Small intestine (tissue), 7 donors: ENCODE measurements around the gene FANCG. TPM values are rescaled to one million over a fixed set of nuclear protein-coding genes. Genes with fewer than 3 reads are reported as not detected.
A peak's percentile ranks its signal among the peaks of the same experiment; 100 is the strongest.

ENCODE experiments used
- DNase-seq, 2 donors: peaks; one replicate each; pipeline versions ENCODE4 v3.0.0 to v3.0.0-alpha.2; 2013
- FAIRE-seq: peaks from 2 replicates; lab custom pipeline; 2012; peaks lifted over from hg19 to GRCh38; lab: Jason Lieb, UNC
- H3K27ac ChIP-seq, 3 donors: one replicate each; pipeline ENCODE4 v1.5.1; 2013; ENCODE audit warnings: low read length in 2 of 3, mild to moderate bottlenecking in 2 of 3, control low read depth in 1 of 3, inconsistent platforms in 1 of 3, low read depth in 1 of 3, moderate library complexity in 1 of 3
- H3K27me3 ChIP-seq, 3 donors: one replicate each; pipeline ENCODE4 v1.6.1; 2013; ENCODE audit warnings: low read length in 3 of 3, inconsistent platforms in 1 of 3; ENCODE audit not compliant: control insufficient read depth in 3 of 3, insufficient read depth in 3 of 3
- H3K36me3 ChIP-seq, 3 donors: one replicate each; pipeline ENCODE4 v1.6.1; 2013; ENCODE audit warnings: low read length in 3 of 3, inconsistent platforms in 1 of 3, low read depth in 1 of 3, mild to moderate bottlenecking in 1 of 3, moderate library complexity in 1 of 3; ENCODE audit not compliant: control insufficient read depth in 3 of 3, insufficient read depth in 2 of 3
- H3K4me1 ChIP-seq, 3 donors: one replicate each; pipeline ENCODE4 v1.6.1; 2013; ENCODE audit warnings: low read length in 2 of 3, inconsistent platforms in 1 of 3, low read depth in 1 of 3, mild to moderate bottlenecking in 1 of 3, moderate library complexity in 1 of 3; ENCODE audit not compliant: control insufficient read depth in 3 of 3, insufficient read depth in 2 of 3
- H3K4me3 ChIP-seq, 3 donors: one replicate each; pipeline ENCODE4 v1.5.1; 2013; ENCODE audit warnings: low read length in 3 of 3, control low read depth in 1 of 3, inconsistent platforms in 1 of 3, low read depth in 1 of 3, mild to moderate bottlenecking in 1 of 3, moderate library complexity in 1 of 3
- H3K9me3 ChIP-seq, 2 donors: one replicate each; pipeline ENCODE4 v1.6.1; 2013; ENCODE audit warnings: low read depth in 1 of 2, low read length in 1 of 2; ENCODE audit not compliant: control insufficient read depth in 2 of 2, insufficient read depth in 1 of 2
- WGBS, 3 donors: extraction: QIAGEN DNeasy Blood & Tissue Kit; methylation state at CpG; one replicate each; pipeline ENCODE4 v1.1.7; 2013; 5-methylcytosine and 5-hydroxymethylcytosine counted together
- polyA plus RNA-seq, 4 donors: library from polyadenylated mRNA; stranded (reverse) in 3 of 4; unstranded in 1 of 4; fragments of 200-250 nt in 3 of 4; fragments of 120-200 nt in 1 of 4; gene quantifications; one replicate each; pipeline versions ENCODE4 v1.2.1 to v1.2.3, GENCODE V29; 2013
- donor health status: healthy with polysubstance abuse.
- donor health status: control.
- donor health status: control.
- donor health status: Bipolar disorder and iron deficiency.
- donor health status: healthy.

Gene FANCG
- polyA plus RNA-seq, 4 donors, result 10.0 to 22.9 (median 16.7) TPM

DNA sequence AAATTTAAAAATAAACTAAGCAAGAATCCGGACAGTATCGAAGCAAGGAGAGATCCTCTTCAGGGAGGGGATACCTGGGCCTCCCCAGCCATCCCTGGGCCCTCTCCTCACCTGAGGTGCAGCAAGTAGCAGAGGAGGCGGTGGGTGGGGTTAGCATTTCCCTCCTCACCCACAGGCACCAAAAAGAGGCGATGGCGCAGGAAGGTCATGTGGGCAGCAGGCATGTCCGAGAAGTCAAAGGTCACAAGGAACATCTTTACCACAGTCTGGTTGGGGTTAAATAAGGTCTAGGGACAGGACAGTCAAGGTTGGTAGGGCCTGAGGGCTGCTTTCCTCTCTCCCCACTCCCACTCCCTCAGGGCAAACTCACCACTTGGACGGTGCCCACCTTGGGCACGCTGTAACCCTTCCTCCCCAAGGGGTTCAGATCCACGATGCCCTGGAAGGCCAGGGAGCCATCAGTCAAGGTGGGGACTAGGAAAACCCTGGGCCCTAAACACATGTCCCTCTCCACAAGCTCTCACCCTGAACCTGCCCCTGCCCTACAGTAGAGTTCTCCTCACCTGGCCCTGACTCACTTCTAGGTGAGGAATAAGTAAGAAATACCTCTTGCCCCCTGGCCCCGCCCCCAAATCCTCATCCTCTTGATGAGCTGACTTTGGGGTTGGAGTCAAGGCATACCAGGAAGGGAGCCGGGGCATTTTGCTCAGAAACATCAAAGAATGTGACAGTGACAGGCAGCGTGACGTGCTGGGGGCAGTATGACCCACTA lies 26.0 kb upstream of the FANCG start:
- 92 to 97% (median 93%) methylated on average over 13 of the region's 13 CpGs for WGBS, 3 donors
- no peak for DNase-seq
- Histone ChIP-seq H3K4me1 (peaks cover 2 to 24% (median 9%) of the 10 kb centered on the region in 3 donors), H3K27me3 (no peaks in the 10 kb centered on the region), H3K27ac (no peak overlapping the region), H3K9me3 (no peaks in the 10 kb centered on the region), H3K36me3 (peaks cover 5 to 68% (median 13%) of the 10 kb centered on the region in 3 donors), H3K4me3 (no peak overlapping the region)
- FAIRE-seq, result no peak

DNA sequence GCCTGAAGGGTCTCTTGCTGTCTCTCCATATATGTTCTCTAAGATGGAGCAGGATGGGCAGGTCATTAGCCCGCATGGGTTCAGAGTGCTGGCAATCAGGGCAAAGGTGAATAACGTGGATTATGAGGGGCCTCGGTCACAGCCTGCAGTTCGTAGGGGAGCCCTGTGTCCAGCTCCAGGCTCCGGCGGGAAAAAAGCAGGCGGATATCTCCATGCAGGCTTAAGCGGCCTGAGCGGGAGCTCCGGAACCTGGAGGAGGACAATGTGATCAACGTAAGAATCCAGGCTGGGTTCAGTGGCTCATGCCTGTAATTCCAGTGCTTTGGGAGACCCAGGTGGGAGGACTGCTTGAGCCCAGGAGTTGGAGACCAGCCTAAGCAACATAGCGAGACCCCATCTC lies 25.4 kb upstream of the FANCG start:
- Histone ChIP-seq H3K4me3 (no peak overlapping the region), H3K36me3 (peaks cover 6 to 71% (median 16%) of the 10 kb centered on the region in 3 donors), H3K27ac (no peak overlapping the region), H3K27me3 (no peaks in the 10 kb centered on the region), H3K9me3 (no peaks in the 10 kb centered on the region), H3K4me1 (peaks cover 0 to 18% (median 4%) of the 10 kb centered on the region in 3 donors)
- DNase-seq (no peak), FAIRE-seq (no peak)
- WGBS, 3 donors, result 85 to 92% (median 85%) methylated on average over 12 of the region's 12 CpGs

DNA sequence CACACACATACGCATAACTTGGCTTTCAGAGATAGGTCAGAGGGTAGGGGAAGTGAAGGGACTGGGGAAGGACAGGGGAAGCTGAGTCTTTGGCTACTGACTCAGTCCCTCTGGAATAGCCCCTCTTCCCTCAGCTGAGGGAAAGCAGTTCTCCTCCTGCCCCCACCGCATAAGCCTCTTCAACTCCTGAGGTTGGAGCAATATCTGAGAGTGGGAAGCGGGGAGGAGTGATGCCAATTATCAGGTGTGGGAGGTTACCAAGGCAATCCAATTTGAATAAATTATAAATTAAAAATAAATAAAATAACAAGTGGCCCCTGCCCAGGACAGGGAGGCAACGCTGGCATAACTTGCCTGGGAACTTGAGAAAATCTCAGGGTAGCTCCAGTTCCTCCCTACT lies 24.8 kb upstream of the FANCG start:
- H3K27ac ChIP-seq, result no peak overlapping the region
- WGBS, 3 donors, result 90 to 94% (median 93%) methylated on average over 4 of the region's 4 CpGs
- no peak overlapping the region for H3K4me3 ChIP-seq
- no peaks in the 10 kb centered on the region for H3K9me3 ChIP-seq
- FAIRE-seq (no peak), DNase-seq (no peak)
- H3K4me1 ChIP-seq, result peaks cover 0 to 17% (median 4%) of the 10 kb centered on the region in 3 donors
- no peaks in the 10 kb centered on the region for H3K27me3 ChIP-seq
- H3K36me3 ChIP-seq, result peaks cover 6 to 75% (median 20%) of the 10 kb centered on the region in 3 donors

DNA sequence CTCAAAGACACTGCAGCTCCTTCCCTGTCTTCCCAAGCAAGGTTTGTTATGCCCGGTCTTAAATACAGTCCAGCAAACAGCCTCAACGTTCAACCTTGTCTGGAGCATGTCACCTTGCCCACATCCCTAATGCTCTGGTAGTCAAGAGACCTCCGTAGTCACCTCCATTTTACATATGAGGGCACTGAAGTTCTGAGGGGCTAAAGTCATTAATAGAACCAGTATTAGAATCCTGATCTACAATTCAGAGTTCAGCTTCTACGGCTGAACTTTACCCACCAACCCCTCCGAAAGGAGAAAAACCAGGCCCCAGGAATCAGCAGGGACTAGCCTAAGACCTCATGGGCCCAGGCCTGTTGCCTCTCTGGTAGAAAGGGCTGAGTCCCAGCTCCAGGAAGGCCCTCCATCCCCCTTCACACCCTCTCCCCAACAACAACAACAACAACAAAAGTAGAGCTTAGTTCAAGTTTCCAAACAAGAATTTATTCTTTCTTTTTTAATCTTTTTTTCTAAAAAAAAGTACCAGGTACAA lies 24.0 kb upstream of the FANCG start:
- Histone ChIP-seq H3K4me1 (peaks cover 0 to 17% (median 4%) of the 10 kb centered on the region in 3 donors), H3K27ac (peak overlapping the region; percentile 61 to 85 (median 78)), H3K9me3 (no peaks in the 10 kb centered on the region), H3K36me3 (peaks cover 6 to 73% (median 20%) of the 10 kb centered on the region in 3 donors), H3K27me3 (no peaks in the 10 kb centered on the region), H3K4me3 (peak overlapping the region in 1 of 3 donors; percentile 93)
- no peak for DNase-seq
- 36 to 47% (median 41%) methylated on average over 5 of the region's 5 CpGs for WGBS, 3 donors
- FAIRE-seq, result no peak

DNA sequence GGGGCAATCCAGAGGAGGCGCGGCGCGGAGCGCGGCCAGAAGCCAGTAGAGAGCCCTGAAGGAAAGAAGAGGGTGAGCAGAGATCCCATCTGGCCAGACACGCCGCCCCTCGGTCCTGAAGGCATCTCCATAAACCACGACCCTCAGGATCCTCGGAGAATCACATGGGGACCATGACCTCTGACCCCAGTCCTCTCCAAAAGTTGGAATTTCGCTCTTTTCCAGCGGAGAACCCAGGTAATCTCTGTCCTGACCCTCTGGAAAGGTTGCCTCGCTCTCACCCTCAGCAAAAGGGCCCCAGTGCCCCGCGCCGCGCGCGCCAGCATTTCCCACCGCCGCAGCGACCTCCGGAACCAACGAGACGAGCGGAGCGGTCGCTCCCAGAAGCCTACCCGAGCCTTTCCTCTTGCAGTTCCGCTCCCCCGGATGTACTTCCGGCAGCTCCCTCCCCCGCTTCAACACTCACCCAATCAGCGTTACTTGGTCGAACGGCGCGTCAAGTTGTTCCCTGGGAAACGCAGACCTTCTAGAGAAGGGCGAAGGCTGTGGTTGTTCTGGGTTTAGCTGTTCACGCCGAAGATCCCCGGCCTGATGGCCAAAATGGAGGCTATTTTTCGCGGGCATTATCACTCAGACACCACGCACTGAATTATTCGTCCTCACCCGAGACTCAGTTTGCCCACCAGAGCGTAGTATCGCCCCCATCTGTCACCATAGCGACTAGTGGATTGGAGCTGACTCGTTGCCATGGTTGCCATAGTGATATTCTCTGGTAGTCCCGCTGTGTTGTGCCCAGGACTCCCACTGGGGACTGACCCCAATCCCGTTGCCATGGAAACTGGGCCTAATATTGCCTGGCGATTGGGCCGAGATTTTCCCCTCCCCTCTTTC lies 23.3 kb upstream of the FANCG start, which contains the start of gene STOML2:
Gene STOML2 (minus strand): TSS at position 363 of the 891 bp plus-strand sequence. CDS start 37 bp downstream, at position 326.
- Histone ChIP-seq H3K4me3 (peak within 1 kb of the TSS; percentile 73 to 93 (median 78)), H3K4me1 (peaks cover 0 to 17% (median 4%) of the 10 kb centered on the region in 3 donors), H3K27ac (peak within 1 kb of the TSS; percentile 66 to 88 (median 78)), H3K36me3 (peaks cover 6 to 66% (median 20%) of the 10 kb centered on the region in 3 donors), H3K27me3 (no peaks in the 10 kb centered on the region), H3K9me3 (no peaks in the 10 kb centered on the region)
- FAIRE-seq (no peak), DNase-seq (peak; percentile 96 to 98)
- 0 to 1% (median 0%) methylated on average over 57 of the region's 57 CpGs for WGBS, 3 donors

DNA sequence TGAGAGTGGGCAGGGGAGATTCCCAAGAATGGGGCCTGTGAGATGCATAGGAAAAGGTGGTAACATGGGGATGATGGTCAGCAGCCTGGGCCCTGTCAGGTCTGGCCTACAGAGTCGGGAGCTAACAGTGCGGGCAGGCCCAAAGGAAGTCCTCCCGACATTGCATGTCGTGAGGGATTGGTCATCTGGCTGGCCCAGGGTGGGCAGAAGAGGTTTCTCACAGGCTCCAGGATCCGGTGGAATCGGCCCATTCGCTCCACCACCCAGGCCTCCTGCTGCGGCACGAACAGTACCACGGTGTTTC lies 22.7 kb upstream of the FANCG start:
- H3K27ac ChIP-seq, result peak overlapping the region in 2 of 3 donors; percentile 78 to 88
- no peaks in the 10 kb centered on the region for H3K9me3 ChIP-seq
- H3K36me3 ChIP-seq, result peaks cover 6 to 60% (median 20%) of the 10 kb centered on the region in 3 donors
- peak in 1 of 2 donors; percentile 65 for DNase-seq
- H3K4me3 ChIP-seq, result peak overlapping the region; percentile 73 to 93 (median 78)
- peaks cover 0 to 17% (median 4%) of the 10 kb centered on the region in 3 donors for H3K4me1 ChIP-seq
- FAIRE-seq, result no peak
- H3K27me3 ChIP-seq, result no peaks in the 10 kb centered on the region
- WGBS, 3 donors, result 3% methylated on average over 10 of the region's 10 CpGs

DNA sequence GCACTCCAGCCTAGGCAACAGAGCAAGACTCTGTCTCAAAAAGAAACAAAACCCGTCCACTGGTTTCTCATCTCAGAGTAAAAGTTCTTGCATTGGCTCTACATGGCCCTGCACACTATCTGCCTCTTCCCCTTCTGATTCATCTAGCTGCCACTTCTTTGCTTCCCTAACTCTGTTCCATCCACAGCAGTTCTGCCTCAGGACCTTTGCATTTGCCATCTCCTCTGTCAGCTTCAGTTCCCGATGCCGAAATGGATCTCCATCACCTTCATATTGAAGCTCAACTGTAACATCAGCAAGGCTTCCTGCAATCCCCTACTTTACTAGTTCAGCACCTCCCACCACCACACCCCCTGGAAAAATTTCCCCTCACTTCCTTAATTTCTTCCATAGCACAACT lies 17.8 kb upstream of the FANCG start:
- DNase-seq (no peak), FAIRE-seq (no peak)
- Histone ChIP-seq H3K4me3 (no peak overlapping the region), H3K27ac (no peak overlapping the region), H3K27me3 (no peaks in the 10 kb centered on the region), H3K36me3 (peaks cover 3 to 46% (median 7%) of the 10 kb centered on the region in 3 donors), H3K4me1 (peaks cover 0 to 19% (median 4%) of the 10 kb centered on the region in 3 donors), H3K9me3 (no peaks in the 10 kb centered on the region)
- WGBS, 3 donors, result 83 to 93% (median 89%) methylated on average over 3 of the region's 3 CpGs
